Neutrophil (primary cell): ENCODE data around the gene PCSK6.

Source experiments
- H3K27ac ChIP-seq: fragments of 200-600 bp; sonication (generic); 2 replicates; pipeline ENCODE4 v1.5.1; 2016; ENCODE audit warnings: mild to moderate bottlenecking, moderate library complexity
- H3K27me3 ChIP-seq: fragments of 200-600 bp; sonication (generic); 2 replicates; pipeline ENCODE4 v1.6.0; 2016; ENCODE audit warnings: mild to moderate bottlenecking
- H3K36me3 ChIP-seq: fragments of 200-600 bp; sonication (generic); 2 replicates; pipeline ENCODE4 v1.5.1; 2017
- H3K4me1 ChIP-seq, 2 experiments: fragments of 200-600 bp in 1 of 2; sonication (generic) in 1 of 2; 1 replicate in 1 of 2; 2 replicates in 1 of 2; pipeline versions ENCODE4 v1.5.1 to v1.6.1; 2013 to 2016; ENCODE audit warnings: low read depth in 1 of 2, low read length in 1 of 2, mild to moderate bottlenecking in 1 of 2, moderate library complexity in 1 of 2; ENCODE audit not compliant: control insufficient read depth in 1 of 2, insufficient read depth in 1 of 2
- H3K4me3 ChIP-seq, 2 experiments: fragments of 200-600 bp in 1 of 2; sonication (generic) in 1 of 2; 1 replicate in 1 of 2; 2 replicates in 1 of 2; pipeline ENCODE4 v1.5.1; 2013 to 2016; ENCODE audit warnings: low read depth in 1 of 2, low read length in 1 of 2, mild to moderate bottlenecking in 1 of 2, moderate library complexity in 1 of 2
- H3K9me3 ChIP-seq: fragments of 200-600 bp; sonication (generic); 2 replicates; pipeline ENCODE4 v1.5.1; 2016
- CTCF ChIP-seq: fragments of 200-600 bp; sonication (generic); IDR thresholded peaks from 2 replicates; pipeline ENCODE4 v1.5.1; 2016; ENCODE audit warnings: antibody characterized with exemption

PCSK6 gene

GRCh38 chr15:101390462-101390861 is 99.0 kb downstream of the PCSK6 start:
- Histone ChIP-seq H3K4me1 (no peaks in the 10 kb centered on the region), H3K27me3 (peaks cover 9% of the 10 kb centered on the region), H3K36me3 (no peaks in the 10 kb centered on the region), H3K4me3 (no peak overlapping the region), H3K27ac (no peak overlapping the region), H3K9me3 (no peaks in the 10 kb centered on the region)
- no peak for TF ChIP-seq CTCF

GRCh38 chr15:101390060-101390459 is 99.4 kb downstream of the PCSK6 start:
- H3K27ac ChIP-seq = no peak overlapping the region
- H3K36me3 ChIP-seq = no peaks in the 10 kb centered on the region
- TF ChIP-seq CTCF = no peak
- peaks cover 5% of the 10 kb centered on the region for H3K27me3 ChIP-seq
- H3K9me3 ChIP-seq = no peaks in the 10 kb centered on the region
- H3K4me3 ChIP-seq = no peak overlapping the region
- H3K4me1 ChIP-seq = no peaks in the 10 kb centered on the region

- Histone ChIP-seq H3K9me3 (no peaks in the 10 kb centered on the region), H3K4me3 (no peak overlapping the region), H3K27me3 (peaks cover 5% of the 10 kb centered on the region), H3K4me1 (no peaks in the 10 kb centered on the region), H3K27ac (no peak overlapping the region), H3K36me3 (no peaks in the 10 kb centered on the region)
- TF ChIP-seq CTCF = no peak
Observed at GRCh38 chr15:101389362-101389761, 100.1 kb downstream of the PCSK6 start.

GRCh38 chr15:101388046-101388445 is 101.5 kb downstream of the PCSK6 start:
- Histone ChIP-seq H3K4me1 (no peaks in the 10 kb centered on the region), H3K27ac (no peak overlapping the region)
- TF ChIP-seq CTCF = no peak

GRCh38 chr15:101387574-101387973 is 101.9 kb downstream of the PCSK6 start:
- no peak for TF ChIP-seq CTCF
- peaks cover 5% of the 10 kb centered on the region for H3K27me3 ChIP-seq
- H3K4me1 ChIP-seq = no peaks in the 10 kb centered on the region
- H3K4me3 ChIP-seq = no peak overlapping the region
- H3K36me3 ChIP-seq = no peaks in the 10 kb centered on the region
- no peaks in the 10 kb centered on the region for H3K9me3 ChIP-seq
- no peak overlapping the region for H3K27ac ChIP-seq

More at GRCh38 chr15:101388046-101388445, 101.5 kb downstream of the PCSK6 start:
- H3K27me3 ChIP-seq = peaks cover 5% of the 10 kb centered on the region
- no peaks in the 10 kb centered on the region for H3K9me3 ChIP-seq
- no peak overlapping the region for H3K4me3 ChIP-seq
- no peaks in the 10 kb centered on the region for H3K36me3 ChIP-seq

- Histone ChIP-seq H3K36me3 (no peaks in the 10 kb centered on the region), H3K4me1 (no peaks in the 10 kb centered on the region), H3K4me3 (no peak overlapping the region), H3K27me3 (peaks cover 3% of the 10 kb centered on the region), H3K27ac (no peak overlapping the region), H3K9me3 (no peaks in the 10 kb centered on the region)
- no peak for TF ChIP-seq CTCF
Observed at GRCh38 chr15:101386967-101387366, 102.5 kb downstream of the PCSK6 start.
